ENCODE results near the gene PES1.

Gene PES1

GRCh38 chr22:30574997-30575671 lies 16.6 kb downstream of the PES1 start:
- no peak for DNase-seq (ENCODE audit: low read depth)
- no peak for TF ChIP-seq CTCF (IDR thresholded peaks at IDR 0.05; ENCODE audit: low read depth, low read length, missing control alignments)
- no peak overlapping the region for H3K4me3 ChIP-seq (ENCODE audit: low read depth, low read length)

DNA sequence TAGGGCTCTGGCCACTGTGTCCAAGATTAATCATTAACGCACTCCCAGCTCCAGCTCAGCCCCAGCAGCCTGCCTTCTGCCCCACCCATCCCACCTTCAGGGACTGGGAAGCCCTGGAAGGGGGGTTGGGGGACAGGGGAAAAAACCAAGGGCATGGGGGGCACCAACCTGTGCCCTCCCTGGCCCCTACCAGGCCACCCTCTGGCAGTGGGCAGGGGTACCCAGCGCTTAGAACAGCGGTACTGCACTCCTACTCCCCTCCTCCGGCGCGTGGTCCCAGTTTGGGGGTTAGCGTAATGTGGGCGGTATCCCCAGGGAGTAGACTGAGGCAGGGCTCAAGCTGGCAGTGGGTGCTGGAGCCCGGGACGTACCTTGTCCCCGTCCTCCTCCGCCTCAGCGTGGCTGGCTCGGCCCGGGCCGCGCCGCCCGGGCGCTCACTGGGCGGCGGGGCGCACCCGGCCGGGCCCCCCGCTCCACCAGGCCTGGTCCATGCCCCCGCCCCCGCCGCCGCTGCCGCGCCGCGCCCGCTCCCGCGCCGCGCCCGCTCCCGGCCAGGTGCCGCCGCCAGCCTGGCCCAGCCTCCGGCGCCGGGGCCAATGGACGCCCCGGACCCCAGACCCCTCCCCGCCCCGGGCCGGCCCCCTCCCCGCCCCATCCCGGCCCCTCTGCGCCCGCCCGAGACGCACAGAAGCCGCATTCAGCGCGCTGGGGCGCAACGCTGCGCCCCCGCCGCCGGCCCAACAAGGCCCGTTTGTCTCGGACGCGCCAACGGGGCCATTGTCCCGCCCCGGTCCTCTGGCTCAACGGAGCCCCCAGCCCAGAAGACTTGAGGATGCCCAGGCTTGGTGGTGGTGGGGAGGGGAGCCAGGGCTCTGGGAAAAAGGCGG lies 17.4 kb downstream of the PES1 start, which contains the start of gene GAL3ST1:
GAL3ST1 (minus strand) TSS at position 571 of the 887 bp plus-strand sequence. CDS start 17,273 bp downstream, outside the sequence.
- TF ChIP-seq CTCF (IDR thresholded peaks at IDR 0.05; ENCODE audit: low read depth, low read length, missing control alignments), result no peak
- DNase-seq (ENCODE audit: low read depth), result no peak
- no peak within 1 kb of the TSS for H3K4me3 ChIP-seq (ENCODE audit: low read depth, low read length)

- no peak overlapping the region for H3K4me3 ChIP-seq (ENCODE audit: low read depth, low read length)
- DNase-seq (ENCODE audit: low read depth), result no peak
- TF ChIP-seq CTCF (IDR thresholded peaks at IDR 0.05; ENCODE audit: low read depth, low read length, missing control alignments), result no peak
Measured at GRCh38 chr22:30573594-30574094, 18.1 kb downstream of the PES1 start.

DNA sequence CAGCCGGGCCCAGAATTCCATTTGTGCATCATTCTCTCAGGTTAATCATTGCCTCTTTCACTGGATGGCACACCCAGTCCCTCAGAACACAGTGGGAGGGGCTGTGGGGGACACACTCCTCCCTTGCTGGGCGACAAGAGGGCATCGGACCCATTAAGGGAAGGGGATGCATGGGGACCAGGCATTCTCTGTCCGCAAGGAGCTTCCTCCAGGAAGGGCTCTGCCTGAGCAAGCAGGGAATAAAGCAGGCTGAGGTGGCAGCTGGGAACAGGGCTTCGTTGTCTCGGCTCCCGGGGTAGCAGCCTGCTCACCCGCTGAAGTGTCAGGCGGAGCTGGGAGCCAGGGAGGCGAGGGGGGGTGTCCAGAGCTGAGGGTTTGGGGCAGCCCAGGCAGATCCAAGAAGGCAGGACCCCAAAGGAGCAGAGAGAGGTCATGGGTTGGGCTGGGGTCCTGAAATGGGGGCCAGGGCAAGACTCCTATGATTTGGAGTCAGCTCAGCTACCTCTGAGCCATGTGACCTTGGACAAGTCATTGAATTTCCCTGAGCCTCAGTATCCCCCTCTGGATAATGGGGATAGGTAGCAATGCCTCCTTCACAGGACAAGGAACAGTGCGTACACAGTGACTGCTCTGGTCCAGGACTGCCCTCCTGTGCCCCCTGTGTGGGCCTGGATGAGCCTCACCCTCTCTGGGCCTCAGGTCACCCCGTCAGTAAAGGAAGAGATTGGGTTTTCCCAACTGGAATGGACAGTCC lies 18.7 kb downstream of the PES1 start:
- H3K4me3 ChIP-seq (ENCODE audit: low read depth, low read length), result no peak overlapping the region
- no peak for DNase-seq (ENCODE audit: low read depth)
- TF ChIP-seq CTCF (IDR thresholded peaks at IDR 0.05; ENCODE audit: low read depth, low read length, missing control alignments), result no peak

DNA sequence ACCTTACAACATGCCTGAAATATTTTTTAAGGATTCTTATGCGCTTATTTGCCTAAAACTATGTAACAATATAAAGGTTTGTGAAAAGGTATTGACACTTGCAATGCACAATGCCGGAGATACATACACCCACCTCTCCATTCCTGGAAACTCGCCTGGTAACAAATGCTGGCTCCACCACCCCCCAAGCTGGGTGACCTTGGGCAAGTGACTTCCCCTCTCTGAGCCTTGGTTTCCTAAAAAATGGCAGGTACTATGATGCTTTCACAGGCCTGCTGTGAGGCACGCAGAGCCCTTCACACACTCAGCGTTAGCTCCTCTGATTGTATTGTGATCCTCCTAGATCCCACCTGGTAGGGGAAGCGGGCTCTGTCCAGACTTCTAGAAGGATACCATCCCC lies 19.5 kb downstream of the PES1 start:
- TF ChIP-seq CTCF (IDR thresholded peaks at IDR 0.05; ENCODE audit: low read depth, low read length, missing control alignments), result no peak
- no peak overlapping the region for H3K4me3 ChIP-seq (ENCODE audit: low read depth, low read length)
- DNase-seq (ENCODE audit: low read depth), result no peak

GRCh38 chr22:30569674-30570202 lies 22.0 kb downstream of the PES1 start:
- no peak for DNase-seq (ENCODE audit: low read depth)
- TF ChIP-seq CTCF (IDR thresholded peaks at IDR 0.05; ENCODE audit: low read depth, low read length, missing control alignments), result no peak
- no peak overlapping the region for H3K4me3 ChIP-seq (ENCODE audit: low read depth, low read length)
